ENCODE measurements around the gene SPTLC1.

Gene SPTLC1

GRCh38 chr9:91985692-91986091, 129.5 kb downstream of the SPTLC1 start:
- Mint-ChIP-seq H3K27ac (no peak overlapping the region), H3K4me1 (no peaks in the 10 kb centered on the region), H3K27me3 (peaks cover 2% of the 10 kb centered on the region), H3K4me3 (no peak overlapping the region), H3K36me3 (no peaks in the 10 kb centered on the region), H3K9me3 (no peaks in the 10 kb centered on the region)
- ATAC-seq (ENCODE audit: low read depth) (no peak), DNase-seq (ENCODE audit: low spot score in 2 of 2) (no peak)

Measured in memory B cell (primary cell).